Stimulated activated CD4-positive, alpha-beta T cell treated with anti-CD3 and anti-CD28 coated beads, Interleukin-1b, Interleukin-23, amount 100 ng/mL, for 4 hours (primary cell): ENCODE results near the gene PCSK4.
A peak's percentile ranks its signal among the peaks of the same experiment; 100 is the strongest.
"Not testable (repeated sequence)": the region's sequence is repeated elsewhere in the genome, so short reads cannot be mapped to it uniquely, and the experiment has no call there.

Experiments used
- DNase-seq, 2 donors: peaks; one replicate each; pipeline ENCODE4 v3.0.0-alpha.2; 2020; ENCODE audit warnings: low read depth in 2 of 2

Gene PCSK4

GRCh38 chr19:1487576-1488281 lies 2.4 kb downstream of the PCSK4 start:
- no peak for DNase-seq

- DNase-seq, result no peak
These were observed 3.2 kb downstream of the PCSK4 start for GRCh38 chr19:1486720-1487575.

GRCh38 chr19:1483979-1484428 lies 6.1 kb downstream of the PCSK4 start:
- DNase-seq, result no peak

GRCh38 chr19:1483131-1483978 lies 6.8 kb downstream of the PCSK4 start:
- no peak for DNase-seq

GRCh38 chr19:1482361-1483130 lies 7.6 kb downstream of the PCSK4 start:
- no peak for DNase-seq

- DNase-seq, result no peak
These were observed 8.2 kb downstream of the PCSK4 start for GRCh38 chr19:1481893-1482360.

- no peak for DNase-seq
These were observed 8.8 kb downstream of the PCSK4 start for GRCh38 chr19:1481224-1481892.

GRCh38 chr19:1478934-1479707 lies 11.0 kb downstream of the PCSK4 start, which contains the start of gene C19orf25:
TSS of gene C19orf25 (minus strand) at chr19:1479215. CDS start at chr19:1478903, 312 bp downstream.
- peak; percentile 85 to 91 for DNase-seq

GRCh38 chr19:1477056-1477455 lies 13.1 kb downstream of the PCSK4 start:
- DNase-seq, result not testable (repeated sequence)

GRCh38 chr19:1475751-1476437 lies 14.3 kb downstream of the PCSK4 start:
- DNase-seq, result no peak

- no peak for DNase-seq
These were observed 15.3 kb downstream of the PCSK4 start for GRCh38 chr19:1474765-1475351.

- no peak for DNase-seq
These were observed 16.0 kb downstream of the PCSK4 start for GRCh38 chr19:1474011-1474764.

GRCh38 chr19:1473085-1473851 lies 16.9 kb downstream of the PCSK4 start:
- no peak for DNase-seq

- no peak for DNase-seq
These were observed 17.7 kb downstream of the PCSK4 start for GRCh38 chr19:1472231-1473084.

GRCh38 chr19:1471515-1472160 lies 18.5 kb downstream of the PCSK4 start:
- no peak for DNase-seq
